HepG2 (cell line): ENCODE measurements around the gene XRCC5. TPM values are rescaled to one million over a fixed set of nuclear protein-coding genes. Genes with fewer than 3 reads are reported as not detected.
"Not testable (repeated sequence)": the region's sequence is repeated elsewhere in the genome, so short reads cannot be mapped to it uniquely, and the experiment has no call there.

Source experiments
- ATAC-seq: fragments of 200-7000 bp; cut with Tn5 transposase; 3 replicates; pipeline ENCODE4 v1.9.1; 2020; ENCODE audit warnings: mild to moderate bottlenecking, moderate library complexity
- BruUV-seq: library from RNA; stranded (reverse); fragments of 400-500 nt; replicated peaks from 2 replicates; lab custom pipeline; 2021; lab: Mats Ljungman, UMichigan
- CTCF ChIA-PET: fragments of 300-600 bp; formaldehyde crosslinking; extraction: SDS; loops from one replicate; lab custom pipeline; 2021; ENCODE audit warnings: low total read pairs, inconsistent platforms, low intra/inter-chr PET ratio; lab: Yijun Ruan, JAX
- POLR2A ChIA-PET: fragments of 350-600 bp; sonication (Branson Sonifier 250); formaldehyde crosslinking; loops from one replicate; lab custom pipeline; 2020; ENCODE audit warnings: antibody characterized with exemption, inconsistent platforms; lab: Yijun Ruan, JAX
- DNase-seq: peaks from one replicate; pipeline ENCODE4 v3.0.0-alpha.2; 2015; ENCODE audit warnings: low spot score
- FAIRE-seq: peaks from 3 replicates; lab custom pipeline; 2011; peaks lifted over from hg19 to GRCh38; lab: Jason Lieb, UNC
- H2AFZ ChIP-seq: one replicate; pipeline ENCODE4 v1.6.1; 2011; ENCODE audit warnings: low read length, inconsistent platforms
- H3K27ac ChIP-seq: fragments of 300-600 bp; 3 replicates; pipeline ENCODE4 v1.8.0; 2011; ENCODE audit warnings: mixed run types, mild to moderate bottlenecking, mixed read lengths, low read length, inconsistent platforms; ENCODE audit not compliant: insufficient read depth; ENCODE audit errors: extremely low read length
- H3K27me3 ChIP-seq, 2 experiments: fragments of 200-600 bp in 1 of 2; 2 replicates in 1 of 2; 3 replicates in 1 of 2; pipeline versions ENCODE4 v1.6.0 to v1.8.0; 2011; ENCODE audit warnings: low read length in 2 of 2, mild to moderate bottlenecking in 2 of 2, moderate library complexity in 2 of 2, inconsistent platforms in 1 of 2; ENCODE audit not compliant: insufficient read depth in 2 of 2, control insufficient read depth in 1 of 2
- H3K36me3 ChIP-seq, 2 experiments: fragments of 200-600 bp in 1 of 2; replicated peaks in 1 of 2; 2 replicates in 1 of 2; 3 replicates in 1 of 2; pipeline versions ENCODE4 v1.5.1 to v1.8.0; 2011; ENCODE audit warnings: low read length in 2 of 2, inconsistent platforms in 1 of 2; ENCODE audit not compliant: insufficient read depth in 2 of 2, control insufficient read depth in 1 of 2
- H3K4me1 ChIP-seq: 2 replicates; pipeline ENCODE4 v1.5.1; 2012; ENCODE audit warnings: low read length, inconsistent platforms; ENCODE audit not compliant: insufficient read depth
- H3K4me2 ChIP-seq: 2 replicates; pipeline ENCODE4 v1.6.0; 2011; ENCODE audit warnings: low read depth, low read length, inconsistent platforms
- H3K4me3 ChIP-seq, 3 experiments: fragments of 200-600 bp in 1 of 3; sonication (generic), shearing (Covaris generic) in 1 of 3; replicated peaks in 1 of 3; 2 replicates each; pipeline ENCODE4 v1.5.1; 2011 to 2016; ENCODE audit warnings: low read length in 3 of 3, inconsistent platforms in 2 of 3, low read depth in 2 of 3, mild to moderate bottlenecking in 2 of 3, control low read depth in 1 of 3, mixed read lengths in 1 of 3; ENCODE audit not compliant: insufficient read depth in 1 of 3
- H3K79me2 ChIP-seq: one replicate; pipeline ENCODE4 v1.6.1; 2011; ENCODE audit warnings: low read length, inconsistent platforms; ENCODE audit not compliant: insufficient read depth
- H3K9ac ChIP-seq: 2 replicates; pipeline ENCODE4 v1.6.0; 2011; ENCODE audit warnings: mild to moderate bottlenecking, low read depth, low read length, inconsistent platforms; ENCODE audit not compliant: insufficient read depth
- H3K9me3 ChIP-seq: 2 replicates; pipeline ENCODE4 v1.5.1; 2012; ENCODE audit warnings: mild to moderate bottlenecking, low read length
- H4K20me1 ChIP-seq: 2 replicates; pipeline ENCODE4 v1.6.0; 2011; ENCODE audit warnings: inconsistent platforms, mild to moderate bottlenecking, low read length, moderate library complexity; ENCODE audit not compliant: insufficient read depth
- CSRNP1 ChIP-seq: sonication (generic); formaldehyde crosslinking; IDR thresholded peaks from 2 replicates; pipeline ENCODE4 v1.8.1; 2023; ENCODE audit warnings: mild to moderate bottlenecking, missing genetic modification reagents
- SALL1 ChIP-seq: sonication (generic); formaldehyde crosslinking; IDR thresholded peaks from 2 replicates; pipeline ENCODE4 v1.8.0; 2022; ENCODE audit warnings: mild to moderate bottlenecking, missing genetic modification reagents
- ZBTB38 ChIP-seq: sonication (generic); formaldehyde crosslinking; IDR thresholded peaks from 2 replicates; pipeline ENCODE4 v1.5.1; 2020; ENCODE audit warnings: mild to moderate bottlenecking, missing genetic modification reagents
- ZMYM3 ChIP-seq: sonication (generic); formaldehyde crosslinking; IDR thresholded peaks from 2 replicates; pipeline ENCODE4 v1.5.1; 2020; ENCODE audit warnings: mild to moderate bottlenecking, missing genetic modification reagents
- ZNF280D ChIP-seq: sonication (generic); formaldehyde crosslinking; IDR thresholded peaks from 2 replicates; pipeline ENCODE4 v1.5.1; 2020; ENCODE audit warnings: mild to moderate bottlenecking, missing genetic modification reagents
- ZNF460 ChIP-seq: sonication (generic); formaldehyde crosslinking; IDR thresholded peaks from 2 replicates; pipeline ENCODE4 v1.5.1; 2020; ENCODE audit warnings: missing genetic modification reagents, mild to moderate bottlenecking, borderline replicate concordance
- ZNF781 ChIP-seq: sonication (generic); formaldehyde crosslinking; IDR thresholded peaks from 2 replicates; pipeline ENCODE4 v1.5.1; 2020; ENCODE audit warnings: borderline replicate concordance, mild to moderate bottlenecking, missing genetic modification reagents; ENCODE audit errors: not compliant biosample characterization
- WGBS: methylation state at CpG from one replicate; pipeline ENCODE4 v1.1.6; 2017; ENCODE audit warnings: low lambda C conversion rate; 5-methylcytosine and 5-hydroxymethylcytosine counted together
- in situ Hi-C: cut with HindIII; loops from 2 replicates; pipeline ENCODE4 v1.10.0; 2017; ENCODE audit warnings: low pct_unique_long_range_greater_than_20kb; ENCODE audit not compliant: extremely low pct_ligation_motif_present
- intact Hi-C: fragments of 100-400 bp; cut with micrococcal nuclease; formaldehyde crosslinking; loops from one replicate; pipeline ENCODE4 v1.10.0; 2022; ENCODE audit not compliant: unreplicated experiment
- polyA plus RNA-seq, 8 experiments: library from polyadenylated mRNA; depleted of rRNA in 3 of 8; stranded (reverse) in 7 of 8; unstranded in 1 of 8; fragments of >200 nt; fragmentation: Illumina TruSeq in 4 of 8; extraction: Trizol in 4 of 8; gene quantifications; 2 replicates each; pipeline versions ENCODE4 v1.2.1 to v1.2.3, GENCODE V29; 2011 to 2016; ENCODE audit warnings: low read depth in 4 of 8, missing spikeins in 1 of 8, mixed read lengths in 1 of 8; ENCODE audit not compliant: insufficient read depth in 1 of 8
- total RNA-seq, 5 experiments: library from RNA; depleted of rRNA; stranded (reverse); fragments of >200 nt; fragmentation: Illumina TruSeq; extraction: Trizol; gene quantifications; 2 replicates each; pipeline ENCODE4 v1.2.3, GENCODE V29; 2016; ENCODE audit warnings: low read depth in 1 of 5
- TF ChIP-seq, protein P1 (sequence below): sonication (generic); formaldehyde crosslinking; IDR thresholded peaks from 2 replicates; pipeline ENCODE4 v1.4.0; 2020; ENCODE audit warnings: missing genetic modification reagents

XRCC5 gene
- total and polyA plus RNA-seq, 2 of the 13 experiments (the other 11 are each of a cell fraction or from before 2014, with no cell fraction given) = 264 to 454 TPM

GRCh38 chr2:216078776-216079175, 30.4 kb upstream of the XRCC5 start (continued):
- TF ChIP-seq CSRNP1 (CRISPR knock-in tag) = no peak

DNA sequence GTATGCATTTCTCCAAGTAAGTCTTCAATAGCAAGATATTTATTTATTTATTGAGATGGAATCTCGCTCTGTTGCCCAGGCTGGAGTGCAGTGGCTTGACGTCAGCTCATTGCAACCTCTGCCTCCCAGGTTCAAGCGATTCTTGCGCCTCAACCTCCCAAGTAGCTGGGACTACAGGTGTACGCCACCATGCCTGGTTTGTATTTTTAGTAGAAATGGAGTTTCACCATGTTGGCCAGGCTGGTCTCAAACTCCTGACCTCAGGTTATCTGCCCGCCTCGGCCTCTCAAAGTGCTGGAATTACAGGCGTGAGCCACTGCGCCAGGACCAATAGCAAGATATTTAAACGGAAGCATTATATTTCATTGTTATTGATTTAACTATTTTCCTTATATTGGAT, 29.1 kb upstream of the XRCC5 start:
- CTCF ChIA-PET, H2AFZ ChIP-seq, BruUV-seq, H3K27me3 ChIP-seq, DNase-seq, ATAC-seq, in situ Hi-C loops, H3K36me3 ChIP-seq, H3K9me3 ChIP-seq, FAIRE-seq, intact Hi-C loops, H4K20me1 ChIP-seq: not testable (repeated sequence)
- TF ChIP-seq ZMYM3 (CRISPR knock-in tag) = 0 out of 2 replicates have a peak, but pooled peaks have one; percentile 46
- TF ChIP-seq ZNF781 (CRISPR knock-in tag) = peak; percentile 26
- peak; percentile 85 for TF ChIP-seq ZBTB38 (CRISPR knock-in tag)
- TF ChIP-seq ZNF280D (CRISPR knock-in tag) = peak; percentile 47; the same call in 1 of the 2 replicates
- TF ChIP-seq, protein P1, sequence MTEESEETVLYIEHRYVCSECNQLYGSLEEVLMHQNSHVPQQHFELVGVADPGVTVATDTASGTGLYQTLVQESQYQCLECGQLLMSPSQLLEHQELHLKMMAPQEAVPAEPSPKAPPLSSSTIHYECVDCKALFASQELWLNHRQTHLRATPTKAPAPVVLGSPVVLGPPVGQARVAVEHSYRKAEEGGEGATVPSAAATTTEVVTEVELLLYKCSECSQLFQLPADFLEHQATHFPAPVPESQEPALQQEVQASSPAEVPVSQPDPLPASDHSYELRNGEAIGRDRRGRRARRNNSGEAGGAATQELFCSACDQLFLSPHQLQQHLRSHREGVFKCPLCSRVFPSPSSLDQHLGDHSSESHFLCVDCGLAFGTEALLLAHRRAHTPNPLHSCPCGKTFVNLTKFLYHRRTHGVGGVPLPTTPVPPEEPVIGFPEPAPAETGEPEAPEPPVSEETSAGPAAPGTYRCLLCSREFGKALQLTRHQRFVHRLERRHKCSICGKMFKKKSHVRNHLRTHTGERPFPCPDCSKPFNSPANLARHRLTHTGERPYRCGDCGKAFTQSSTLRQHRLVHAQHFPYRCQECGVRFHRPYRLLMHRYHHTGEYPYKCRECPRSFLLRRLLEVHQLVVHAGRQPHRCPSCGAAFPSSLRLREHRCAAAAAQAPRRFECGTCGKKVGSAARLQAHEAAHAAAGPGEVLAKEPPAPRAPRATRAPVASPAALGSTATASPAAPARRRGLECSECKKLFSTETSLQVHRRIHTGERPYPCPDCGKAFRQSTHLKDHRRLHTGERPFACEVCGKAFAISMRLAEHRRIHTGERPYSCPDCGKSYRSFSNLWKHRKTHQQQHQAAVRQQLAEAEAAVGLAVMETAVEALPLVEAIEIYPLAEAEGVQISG (CRISPR knock-in tag) = 0 out of 2 replicates have a peak, but pooled peaks have one; percentile 18
- TF ChIP-seq SALL1 (CRISPR knock-in tag) = 0 out of 2 replicates have a peak, but pooled peaks have one; percentile 10
- peak; percentile 92 for TF ChIP-seq ZNF460
- Histone ChIP-seq H3K79me2 (peaks cover 61% of the 10 kb centered on the region), H3K27ac (peak overlapping the region; percentile 88), H3K4me1 (peaks cover 85% of the 10 kb centered on the region), H3K4me3 (peak overlapping the region; percentile 85 to 100 (median 99); a peak in 5 of 6 replicates), H3K4me2 (peak overlapping the region; percentile 97), H3K9ac (peak overlapping the region; percentile 92; the same call in 1 of the 2 replicates)
- WGBS = 96% methylated on average over 10 of the region's 10 CpGs
- POLR2A ChIA-PET = interaction anchor here (2.4 to 5.3 kb wide), 2 partner anchors 9 to 30 kb away, joined by 11 to 131 read pairs; partner anchors contain the start of gene XRCC5
